Measurements from ENCODE around the gene PROX1. TPM values are rescaled to one million over a fixed set of nuclear protein-coding genes. Genes with fewer than 3 reads are reported as not detected.

Gene PROX1
- total and polyA plus RNA-seq, 3 donors from 2014 or later = 4.2 to 19.1 (median 6.5) TPM

GRCh38 chr1:214072426-214073157 lies 84.8 kb downstream of the PROX1 start:
- Histone ChIP-seq H3K27ac (no peak overlapping the region), H3K36me3 (ENCODE audit: low read depth, missing control alignments) (no peaks in the 10 kb centered on the region), H3K4me1 (no peaks in the 10 kb centered on the region), H3K4me3 (no peak overlapping the region), H3K9me3 (no peaks in the 10 kb centered on the region), H3K27me3 (no peaks in the 10 kb centered on the region)
- intact Hi-C loops (cut with DNase I; ENCODE audit: low total_unique reads) = no loop called here
- WGBS, 2 donors = 56% methylated on average over 10 of the region's 10 CpGs
- TF ChIP-seq CTCF (IDR thresholded peaks at IDR 0.05) = no peak
- TF ChIP-seq POLR2A (IDR thresholded peaks at IDR 0.05) = no peak
- DNase-seq = no peak

DNA sequence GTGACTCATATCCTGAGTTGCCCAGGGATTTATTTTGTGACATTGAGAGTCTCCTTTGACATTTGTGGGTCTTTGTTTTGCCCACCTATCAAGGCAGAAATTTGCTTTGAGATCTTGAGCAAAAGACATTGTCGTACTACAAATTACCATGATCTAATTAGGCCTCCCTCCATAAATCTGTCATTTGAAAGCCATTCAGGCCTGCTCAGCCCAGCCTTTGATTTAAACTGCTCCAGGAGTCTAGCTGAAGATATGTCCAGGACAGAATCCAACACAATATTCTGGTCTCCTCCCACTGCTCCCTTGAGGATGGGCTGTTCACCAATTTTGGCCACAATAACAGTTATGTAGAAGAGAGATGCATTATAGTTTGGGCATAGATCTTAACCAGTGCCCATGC lies 86.7 kb downstream of the PROX1 start:
- 60 to 85% methylated on average over 1 of the region's 1 CpG for WGBS, 2 donors
- no peaks in the 10 kb centered on the region for H3K36me3 ChIP-seq (ENCODE audit: low read depth, missing control alignments)
- intact Hi-C loops (cut with DNase I; ENCODE audit: low total_unique reads) = no loop called here
- H3K9me3 ChIP-seq = no peaks in the 10 kb centered on the region
- no peak overlapping the region for H3K27ac ChIP-seq
- no peak for TF ChIP-seq POLR2A (IDR thresholded peaks at IDR 0.05)
- no peak for TF ChIP-seq CTCF (IDR thresholded peaks at IDR 0.05)
- DNase-seq = no peak
- no peaks in the 10 kb centered on the region for H3K27me3 ChIP-seq
- H3K4me1 ChIP-seq = no peaks in the 10 kb centered on the region
- no peak overlapping the region for H3K4me3 ChIP-seq

DNA sequence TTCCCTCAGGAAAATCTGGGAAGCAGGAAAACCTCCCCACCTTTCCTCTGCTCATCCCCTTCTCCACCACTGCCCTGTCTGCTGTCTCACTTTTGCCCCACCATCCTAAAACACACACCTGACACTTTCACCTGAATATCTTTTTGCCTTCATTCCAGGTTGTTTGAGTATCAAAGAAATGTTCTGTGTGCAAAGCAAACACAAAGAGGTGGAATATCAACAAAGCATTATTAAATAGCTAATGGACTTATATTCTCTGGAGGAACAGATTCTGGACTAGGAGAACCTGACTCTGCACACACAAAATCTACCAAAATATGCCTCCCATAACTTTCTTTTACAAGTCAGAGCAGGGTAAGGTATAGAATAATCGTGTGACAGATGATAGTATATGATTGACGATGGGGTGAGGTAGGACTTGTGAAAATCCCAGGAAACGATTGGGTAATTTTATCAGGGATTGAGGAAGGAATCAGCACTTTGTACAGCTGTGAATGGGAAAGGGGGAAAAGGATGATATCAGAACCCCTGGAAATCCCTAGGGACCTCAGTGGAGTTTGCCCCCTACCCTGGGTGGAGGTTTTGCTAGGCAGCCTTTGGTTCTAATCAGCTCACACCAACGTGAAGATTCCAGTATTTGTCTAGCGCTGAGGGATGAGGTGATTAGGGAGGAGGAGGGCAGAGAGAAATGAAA lies 87.7 kb downstream of the PROX1 start:
- H3K27ac ChIP-seq = no peak overlapping the region
- H3K27me3 ChIP-seq = no peaks in the 10 kb centered on the region
- TF ChIP-seq POLR2A (IDR thresholded peaks at IDR 0.05) = no peak
- TF ChIP-seq CTCF (IDR thresholded peaks at IDR 0.05) = no peak
- WGBS, 2 donors = 49 to 53% methylated on average over 5 of the region's 5 CpGs
- intact Hi-C loops (cut with DNase I; ENCODE audit: low total_unique reads) = no loop called here
- no peak for DNase-seq
- no peaks in the 10 kb centered on the region for H3K9me3 ChIP-seq
- no peaks in the 10 kb centered on the region for H3K4me1 ChIP-seq
- no peaks in the 10 kb centered on the region for H3K36me3 ChIP-seq (ENCODE audit: low read depth, missing control alignments)
- no peak overlapping the region for H3K4me3 ChIP-seq

DNA sequence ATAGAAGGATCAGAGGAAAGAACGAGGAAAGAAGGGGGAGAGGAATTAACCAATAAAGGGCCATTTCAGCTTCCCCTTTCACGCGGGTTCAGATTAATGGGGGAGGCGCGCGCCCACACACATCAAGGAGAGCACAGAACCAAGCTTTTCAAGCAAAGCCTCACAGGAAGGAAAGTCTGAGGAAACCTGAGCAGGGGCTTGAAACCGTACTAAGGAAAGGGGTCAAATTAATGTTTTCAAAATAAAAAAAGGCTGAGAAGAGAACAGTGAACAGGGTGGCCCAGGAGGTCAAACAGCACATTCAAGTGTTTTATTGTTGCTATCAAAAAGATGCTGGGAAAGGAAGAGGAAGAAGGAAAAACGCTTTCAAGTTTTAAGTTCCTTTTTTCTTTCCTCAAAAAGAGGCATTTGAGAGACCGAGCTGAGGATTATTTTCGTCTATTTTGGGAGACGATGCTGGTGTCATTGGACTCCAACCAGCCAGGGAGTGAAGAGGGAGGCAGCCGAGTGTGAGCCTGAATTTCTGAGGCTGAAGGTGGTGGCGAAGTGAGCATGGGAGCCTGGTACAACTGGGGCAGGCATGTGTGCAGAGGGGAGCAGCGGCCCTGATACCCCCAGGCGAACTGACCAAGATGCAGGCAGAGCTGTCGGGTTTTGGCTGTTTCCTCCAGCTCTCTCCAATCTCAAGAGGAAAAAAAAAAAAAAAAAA lies 88.4 kb downstream of the PROX1 start:
- intact Hi-C loops (cut with DNase I; ENCODE audit: low total_unique reads) = no loop called here
- no peaks in the 10 kb centered on the region for H3K9me3 ChIP-seq
- 27 to 38% methylated on average over 16 of the region's 16 CpGs for WGBS, 2 donors
- DNase-seq = no peak
- no peak overlapping the region for H3K4me3 ChIP-seq
- TF ChIP-seq POLR2A (IDR thresholded peaks at IDR 0.05) = no peak
- TF ChIP-seq CTCF (IDR thresholded peaks at IDR 0.05) = no peak
- no peaks in the 10 kb centered on the region for H3K27me3 ChIP-seq
- no peak overlapping the region for H3K27ac ChIP-seq
- H3K4me1 ChIP-seq = no peaks in the 10 kb centered on the region
- H3K36me3 ChIP-seq (ENCODE audit: low read depth, missing control alignments) = no peaks in the 10 kb centered on the region

All from testis (tissue), 3 donors.